T-helper 1 cell treated with Interleukin-12 subunit alpha and Interleukin-12 subunit beta and Interleukin-4 antibody, amounts not matched to agents 30 μg/mL and 1 μg/mL, for 36 hours (primary cell): ENCODE data around the gene CDH9.
"Not testable (repeated sequence)": the region's sequence is repeated elsewhere in the genome, so short reads cannot be mapped to it uniquely, and the experiment has no call there.

Experiments used
- H3K27ac Mint-ChIP-seq: one replicate; pipeline ENCODE4 v1.8.0; 2021; ENCODE audit warnings: mild to moderate bottlenecking, mixed read lengths
- H3K27me3 Mint-ChIP-seq: one replicate; pipeline ENCODE4 v1.8.0; 2021; ENCODE audit warnings: low read depth, mixed read lengths
- H3K36me3 Mint-ChIP-seq: one replicate; pipeline ENCODE4 v1.8.0; 2021; ENCODE audit warnings: low read depth, mixed read lengths
- H3K4me1 Mint-ChIP-seq: one replicate; pipeline ENCODE4 v1.8.0; 2021; ENCODE audit warnings: low read depth, mixed read lengths
- H3K4me3 Mint-ChIP-seq: one replicate; pipeline ENCODE4 v1.8.0; 2021; ENCODE audit warnings: mild to moderate bottlenecking, moderate library complexity, mixed read lengths
- H3K9me3 Mint-ChIP-seq: one replicate; pipeline ENCODE4 v1.8.0; 2021; ENCODE audit warnings: mixed read lengths

CDH9 gene

GRCh38 chr5:26893078-26893477, 145.3 kb downstream of the CDH9 start:
- H3K27me3 Mint-ChIP-seq, result no peaks in the 10 kb centered on the region
- no peak overlapping the region for H3K4me3 Mint-ChIP-seq
- H3K4me1 Mint-ChIP-seq, result no peaks in the 10 kb centered on the region
- peaks cover 10% of the 10 kb centered on the region for H3K9me3 Mint-ChIP-seq
- H3K27ac Mint-ChIP-seq, result no peak overlapping the region
- H3K36me3 Mint-ChIP-seq, result no peaks in the 10 kb centered on the region

- H3K4me3 Mint-ChIP-seq, result no peak overlapping the region
- H3K4me1 Mint-ChIP-seq, result no peaks in the 10 kb centered on the region
- no peak overlapping the region for H3K27ac Mint-ChIP-seq
- H3K9me3 Mint-ChIP-seq, result peaks cover 8% of the 10 kb centered on the region
- H3K27me3 Mint-ChIP-seq, result no peaks in the 10 kb centered on the region
- no peaks in the 10 kb centered on the region for H3K36me3 Mint-ChIP-seq
Observed at GRCh38 chr5:26889815-26890214, 148.6 kb downstream of the CDH9 start.

DNA sequence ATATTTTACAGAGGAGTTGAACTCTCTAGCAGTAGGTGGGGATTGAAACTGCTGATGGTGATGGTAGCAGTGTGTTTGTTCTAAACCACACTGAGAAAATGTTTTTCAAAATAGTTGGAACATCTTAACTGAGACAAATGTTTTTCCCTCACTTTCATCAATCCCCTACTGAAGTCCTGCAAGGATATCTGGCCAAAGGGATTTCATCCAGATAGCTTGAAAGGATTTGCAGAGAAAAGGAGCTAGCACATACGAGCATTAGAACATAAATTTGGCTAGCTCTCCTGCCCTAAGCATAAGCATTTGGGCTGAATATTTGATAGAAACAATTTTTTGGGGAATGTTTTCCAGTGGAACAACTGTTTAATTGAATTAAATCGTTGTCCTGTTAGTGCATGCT, 153.9 kb downstream of the CDH9 start:
- peaks cover 7% of the 10 kb centered on the region for H3K9me3 Mint-ChIP-seq
- no peaks in the 10 kb centered on the region for H3K27me3 Mint-ChIP-seq
- no peaks in the 10 kb centered on the region for H3K36me3 Mint-ChIP-seq
- H3K27ac Mint-ChIP-seq, result no peak overlapping the region
- no peaks in the 10 kb centered on the region for H3K4me1 Mint-ChIP-seq
- H3K4me3 Mint-ChIP-seq, result no peak overlapping the region

DNA sequence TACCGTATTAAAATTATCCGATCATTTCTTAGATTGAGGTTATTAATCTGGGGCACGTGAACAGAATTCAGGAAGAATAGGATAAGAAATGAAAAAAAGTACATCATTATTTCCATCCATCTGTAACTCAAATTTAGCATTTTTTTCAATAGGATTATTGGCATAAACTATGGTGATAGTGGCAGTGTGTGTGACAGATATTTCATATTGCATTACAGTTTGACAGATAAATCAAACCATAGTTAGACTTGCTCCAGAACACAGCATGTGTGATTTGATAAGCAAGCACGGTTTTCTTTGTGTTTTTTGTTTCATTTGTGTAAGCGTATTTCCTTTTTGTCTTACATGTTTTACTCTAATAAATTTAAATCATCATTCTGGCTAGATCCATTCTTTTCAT, 155.0 kb downstream of the CDH9 start:
- H3K4me3 Mint-ChIP-seq, result no peak overlapping the region
- no peaks in the 10 kb centered on the region for H3K36me3 Mint-ChIP-seq
- peaks cover 7% of the 10 kb centered on the region for H3K9me3 Mint-ChIP-seq
- H3K4me1 Mint-ChIP-seq, result no peaks in the 10 kb centered on the region
- H3K27me3 Mint-ChIP-seq, result no peaks in the 10 kb centered on the region
- no peak overlapping the region for H3K27ac Mint-ChIP-seq

GRCh38 chr5:26881901-26882300, 156.5 kb downstream of the CDH9 start:
- H3K9me3 Mint-ChIP-seq, result peaks cover 12% of the 10 kb centered on the region
- no peak overlapping the region for H3K27ac Mint-ChIP-seq
- no peaks in the 10 kb centered on the region for H3K36me3 Mint-ChIP-seq
- no peak overlapping the region for H3K4me3 Mint-ChIP-seq
- H3K4me1 Mint-ChIP-seq, result no peaks in the 10 kb centered on the region
- H3K27me3 Mint-ChIP-seq, result no peaks in the 10 kb centered on the region

DNA sequence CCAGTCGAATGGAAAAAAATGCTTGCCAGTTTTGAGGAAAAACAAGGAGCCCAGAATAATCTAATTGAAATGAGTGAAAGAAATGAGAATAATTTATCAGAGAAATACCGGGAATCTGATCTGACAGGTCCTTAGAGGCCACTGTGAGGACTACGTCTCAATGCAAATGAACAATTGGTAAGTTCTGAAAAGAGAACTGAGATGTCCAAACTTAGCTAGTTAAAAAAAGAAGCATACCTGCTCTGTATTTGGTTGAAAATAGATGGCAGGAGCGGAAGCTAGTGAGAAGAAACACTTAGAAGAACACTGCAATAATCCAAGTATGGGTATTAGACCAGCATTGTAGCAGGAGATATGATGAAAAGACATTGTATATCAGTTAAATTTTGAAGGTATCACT, 161.2 kb downstream of the CDH9 start:
- no peaks in the 10 kb centered on the region for H3K27me3 Mint-ChIP-seq
- H3K4me3 Mint-ChIP-seq, result no peak overlapping the region
- no peak overlapping the region for H3K27ac Mint-ChIP-seq
- H3K4me1 Mint-ChIP-seq, result no peaks in the 10 kb centered on the region
- H3K36me3 Mint-ChIP-seq, result no peaks in the 10 kb centered on the region
- H3K9me3 Mint-ChIP-seq, result peaks cover 15% of the 10 kb centered on the region

- H3K9me3 Mint-ChIP-seq, result peaks cover 7% of the 10 kb centered on the region
- no peaks in the 10 kb centered on the region for H3K36me3 Mint-ChIP-seq
- no peak overlapping the region for H3K27ac Mint-ChIP-seq
- no peak overlapping the region for H3K4me3 Mint-ChIP-seq
- H3K27me3 Mint-ChIP-seq, result no peaks in the 10 kb centered on the region
- H3K4me1 Mint-ChIP-seq, result no peaks in the 10 kb centered on the region
Observed at GRCh38 chr5:26872337-26872736, 166.0 kb downstream of the CDH9 start.

DNA sequence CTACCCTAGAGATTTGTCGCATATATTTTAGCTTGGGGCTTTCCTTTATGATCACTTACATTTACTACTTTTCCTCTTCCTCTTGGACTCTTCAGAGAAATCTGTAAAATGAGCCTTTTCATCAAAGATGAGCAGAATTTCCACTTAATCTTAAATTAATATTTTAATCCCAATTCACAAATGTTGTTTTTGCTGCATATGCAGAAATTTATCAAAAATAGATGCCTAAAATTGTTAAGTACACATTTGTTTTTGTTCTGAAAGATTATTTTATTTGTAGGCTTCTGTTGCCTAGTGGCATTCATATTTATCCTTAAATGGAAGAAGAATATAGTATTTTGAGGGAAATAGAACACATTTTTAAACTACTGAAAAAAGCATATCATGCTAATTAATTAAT, 168.6 kb downstream of the CDH9 start:
- Mint-ChIP-seq H3K9me3 (peaks cover 15% of the 10 kb centered on the region), H3K27me3 (no peaks in the 10 kb centered on the region), H3K4me1 (no peaks in the 10 kb centered on the region), H3K36me3 (no peaks in the 10 kb centered on the region), H3K4me3 (no peak overlapping the region), H3K27ac (no peak overlapping the region)

- Mint-ChIP-seq H3K4me1 (no peaks in the 10 kb centered on the region), H3K27me3 (no peaks in the 10 kb centered on the region), H3K9me3 (peaks cover 15% of the 10 kb centered on the region), H3K36me3 (no peaks in the 10 kb centered on the region), H3K27ac (no peak overlapping the region), H3K4me3 (no peak overlapping the region)
Observed at GRCh38 chr5:26868504-26868903, 169.9 kb downstream of the CDH9 start.

- Mint-ChIP-seq H3K4me3 (no peak overlapping the region), H3K27me3 (no peaks in the 10 kb centered on the region), H3K36me3 (no peaks in the 10 kb centered on the region), H3K9me3 (peaks cover 17% of the 10 kb centered on the region), H3K4me1 (no peaks in the 10 kb centered on the region), H3K27ac (no peak overlapping the region)
Observed at GRCh38 chr5:26864061-26864460, 174.3 kb downstream of the CDH9 start.

DNA sequence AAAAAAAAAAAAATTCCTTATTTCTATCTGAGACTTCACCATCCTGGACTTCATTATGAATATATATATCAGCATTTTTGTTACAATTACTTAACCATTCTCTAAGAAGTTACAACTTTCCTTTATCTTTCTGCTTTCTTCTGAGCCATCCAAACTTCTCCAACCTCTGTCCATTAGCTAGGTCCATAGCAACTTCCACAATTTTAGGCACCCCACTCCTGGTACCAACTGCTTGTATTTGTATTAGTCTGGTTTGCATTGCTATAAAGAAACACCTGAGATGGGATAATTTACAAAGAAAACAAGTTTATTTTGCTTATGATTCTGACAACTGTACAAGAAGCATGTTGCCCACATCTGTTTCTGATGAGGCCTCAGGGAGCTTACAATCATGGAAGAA, 182.1 kb downstream of the CDH9 start:
- Mint-ChIP-seq H3K36me3 (no peaks in the 10 kb centered on the region), H3K4me3 (no peak overlapping the region), H3K27ac (no peak overlapping the region), H3K27me3 (no peaks in the 10 kb centered on the region), H3K9me3 (peaks cover 46% of the 10 kb centered on the region), H3K4me1 (no peaks in the 10 kb centered on the region)

- not testable (repeated sequence) for H3K36me3 Mint-ChIP-seq, H3K4me3 Mint-ChIP-seq, H3K4me1 Mint-ChIP-seq, H3K27me3 Mint-ChIP-seq, H3K27ac Mint-ChIP-seq
- peaks cover 41% of the 10 kb centered on the region for H3K9me3 Mint-ChIP-seq
Observed at GRCh38 chr5:26852450-26852849, 185.9 kb downstream of the CDH9 start.

DNA sequence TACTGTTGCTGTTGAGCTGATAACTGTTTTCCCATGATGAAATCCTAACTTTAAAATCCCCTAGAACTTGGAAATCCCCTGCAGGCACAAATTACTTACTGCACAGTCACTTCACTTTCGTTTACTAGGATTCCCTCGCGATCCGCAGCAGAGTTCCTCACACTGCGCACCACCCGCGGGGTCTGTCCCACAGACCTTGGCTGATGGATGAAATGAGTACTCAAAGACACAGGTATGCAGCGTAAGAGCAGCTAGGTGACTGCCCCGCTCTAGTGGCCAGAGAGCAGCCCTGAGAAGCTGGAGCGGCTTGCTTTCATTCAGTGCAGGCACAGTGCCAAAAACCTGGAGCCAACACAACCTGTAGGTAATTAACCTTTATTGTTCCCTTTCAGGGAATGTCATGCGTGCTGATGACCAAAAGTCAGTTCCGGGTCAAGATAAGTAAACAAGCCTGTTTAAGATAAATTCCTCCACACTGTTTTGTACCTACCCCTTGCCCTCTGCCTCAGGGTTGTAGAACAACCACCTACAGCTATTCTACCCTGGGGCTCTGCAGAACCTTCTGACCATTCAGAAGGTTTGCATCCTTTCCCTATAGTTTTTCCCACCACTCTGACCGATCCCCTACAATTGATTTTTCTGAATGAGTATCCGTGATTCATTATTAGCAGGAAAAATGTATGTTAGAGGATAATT, 191.2 kb downstream of the CDH9 start:
- Mint-ChIP-seq H3K4me3 (no peak overlapping the region), H3K27ac (no peak overlapping the region), H3K36me3 (no peaks in the 10 kb centered on the region), H3K4me1 (no peaks in the 10 kb centered on the region), H3K27me3 (no peaks in the 10 kb centered on the region), H3K9me3 (peaks cover 25% of the 10 kb centered on the region)

GRCh38 chr5:26843677-26844076, 194.7 kb downstream of the CDH9 start:
- H3K27me3 Mint-ChIP-seq, result no peaks in the 10 kb centered on the region
- no peak overlapping the region for H3K4me3 Mint-ChIP-seq
- H3K9me3 Mint-ChIP-seq, result peaks cover 23% of the 10 kb centered on the region
- H3K36me3 Mint-ChIP-seq, result no peaks in the 10 kb centered on the region
- no peaks in the 10 kb centered on the region for H3K4me1 Mint-ChIP-seq
- no peak overlapping the region for H3K27ac Mint-ChIP-seq

GRCh38 chr5:26833596-26833995, 204.8 kb downstream of the CDH9 start:
- Mint-ChIP-seq H3K36me3 (no peaks in the 10 kb centered on the region), H3K27ac (no peak overlapping the region), H3K4me1 (no peaks in the 10 kb centered on the region), H3K9me3 (peaks cover 18% of the 10 kb centered on the region), H3K27me3 (no peaks in the 10 kb centered on the region), H3K4me3 (no peak overlapping the region)
